ENCODE results near the gene CHAC1. TPM values are rescaled to one million over a fixed set of nuclear protein-coding genes. Genes with fewer than 3 reads are reported as not detected.

CHAC1 gene
- total RNA-seq, 3 donors from 2014 or later (not counting 1 experiment from before 2014, with no cell fraction given): 1.1 to 1.7 TPM; not detected in 1

DNA sequence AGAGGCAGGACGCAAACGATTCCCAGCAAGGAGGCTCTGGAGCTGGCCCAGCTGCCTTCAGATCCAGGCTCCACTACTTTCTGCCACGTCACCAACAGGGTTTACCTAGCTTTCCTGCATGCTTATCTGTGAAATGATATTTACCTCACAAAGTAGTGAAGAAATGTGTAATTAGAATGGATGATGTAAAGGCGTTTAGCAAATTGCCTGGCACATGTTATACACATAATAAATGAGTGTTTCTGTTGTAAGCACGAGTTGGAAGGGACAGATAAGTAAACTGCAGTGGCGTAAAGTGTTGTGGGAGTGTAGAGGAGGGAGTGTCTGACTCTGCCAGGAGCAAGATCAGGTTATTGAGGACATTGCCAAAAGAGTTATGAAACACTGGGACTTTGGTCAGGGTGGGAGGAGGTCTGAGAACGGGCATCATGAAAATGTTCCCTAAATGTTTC, 3.5 kb upstream of the CHAC1 start:
- Histone ChIP-seq H3K4me1 (ENCODE audit: control insufficient read depth, insufficient read depth, low read length) (peaks cover 18% of the 10 kb centered on the region), H3K36me3 (ENCODE audit: control insufficient read depth, insufficient read depth, low read length) (no peaks in the 10 kb centered on the region), H3K27ac (ENCODE audit: low read length) (no peak overlapping the region), H3K4me3 (ENCODE audit: low read length) (no peak overlapping the region), H3K9me3 (ENCODE audit: control insufficient read depth, insufficient read depth, low read length) (no peaks in the 10 kb centered on the region), H3K27me3 (ENCODE audit: control insufficient read depth, insufficient read depth, low read length) (no peaks in the 10 kb centered on the region)
- ATAC-seq (no peak), DNase-seq (no peak)
- Mint-ChIP-seq H3K27ac (no peak overlapping the region), H3K4me3 (no peak overlapping the region), H3K9me3 (no peaks in the 10 kb centered on the region), H3K4me1 (peaks cover 0 to 11% of the 10 kb centered on the region in 2 donors), H3K27me3 (ENCODE audit: low read depth in 2 of 2) (peaks cover 6 to 15% of the 10 kb centered on the region in 2 donors), H3K36me3 (no peaks in the 10 kb centered on the region)
- intact Hi-C loops (cut with micrococcal nuclease): no loop called here
- 69% methylated on average over 7 of the region's 7 CpGs for WGBS (ENCODE audit: insufficient coverage)
- TF ChIP-seq, protein P1, sequence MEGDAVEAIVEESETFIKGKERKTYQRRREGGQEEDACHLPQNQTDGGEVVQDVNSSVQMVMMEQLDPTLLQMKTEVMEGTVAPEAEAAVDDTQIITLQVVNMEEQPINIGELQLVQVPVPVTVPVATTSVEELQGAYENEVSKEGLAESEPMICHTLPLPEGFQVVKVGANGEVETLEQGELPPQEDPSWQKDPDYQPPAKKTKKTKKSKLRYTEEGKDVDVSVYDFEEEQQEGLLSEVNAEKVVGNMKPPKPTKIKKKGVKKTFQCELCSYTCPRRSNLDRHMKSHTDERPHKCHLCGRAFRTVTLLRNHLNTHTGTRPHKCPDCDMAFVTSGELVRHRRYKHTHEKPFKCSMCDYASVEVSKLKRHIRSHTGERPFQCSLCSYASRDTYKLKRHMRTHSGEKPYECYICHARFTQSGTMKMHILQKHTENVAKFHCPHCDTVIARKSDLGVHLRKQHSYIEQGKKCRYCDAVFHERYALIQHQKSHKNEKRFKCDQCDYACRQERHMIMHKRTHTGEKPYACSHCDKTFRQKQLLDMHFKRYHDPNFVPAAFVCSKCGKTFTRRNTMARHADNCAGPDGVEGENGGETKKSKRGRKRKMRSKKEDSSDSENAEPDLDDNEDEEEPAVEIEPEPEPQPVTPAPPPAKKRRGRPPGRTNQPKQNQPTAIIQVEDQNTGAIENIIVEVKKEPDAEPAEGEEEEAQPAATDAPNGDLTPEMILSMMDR (IDR thresholded peaks at IDR 0.05): no peak

DNA sequence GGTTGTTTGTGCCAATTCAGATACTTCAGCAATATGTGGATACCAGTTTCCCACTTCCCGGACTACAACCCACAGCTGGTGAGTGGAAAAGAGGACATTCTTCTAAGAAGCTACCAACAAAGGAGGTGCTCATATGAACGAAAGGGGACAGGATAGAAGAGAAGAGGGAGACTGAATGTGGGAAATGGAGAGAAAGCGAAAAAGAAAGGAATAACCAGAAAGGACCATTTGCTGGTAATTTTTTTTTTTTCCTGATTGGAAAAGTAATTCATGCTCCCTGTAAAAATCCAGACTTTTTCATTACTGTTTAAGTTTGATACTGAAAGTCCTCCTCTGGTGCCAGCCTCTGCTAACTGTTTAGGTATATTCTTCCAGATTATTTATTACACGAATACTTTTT, 1.5 kb upstream of the CHAC1 start:
- Mint-ChIP-seq H3K9me3 (no peaks in the 10 kb centered on the region), H3K27ac (no peak overlapping the region), H3K4me1 (peaks cover 0 to 11% of the 10 kb centered on the region in 2 donors), H3K4me3 (peak overlapping the region; percentile 55), H3K27me3 (ENCODE audit: low read depth in 2 of 2) (peaks cover 0 to 15% of the 10 kb centered on the region in 2 donors), H3K36me3 (no peaks in the 10 kb centered on the region)
- H3K4me1 ChIP-seq (ENCODE audit: control insufficient read depth, insufficient read depth, low read length): peaks cover 18% of the 10 kb centered on the region
- WGBS (ENCODE audit: insufficient coverage): 100% methylated on average over 3 of the region's 4 CpGs
- intact Hi-C loops (cut with micrococcal nuclease): loop anchor here (2.0 kb wide), 1 partner anchor 45 kb away; no protein-coding TSS in a partner anchor
- H3K9me3 ChIP-seq (ENCODE audit: control insufficient read depth, insufficient read depth, low read length): no peaks in the 10 kb centered on the region
- DNase-seq (no peak), ATAC-seq (no peak)
- no peak overlapping the region for H3K4me3 ChIP-seq (ENCODE audit: low read length)
- TF ChIP-seq, protein P1 (IDR thresholded peaks at IDR 0.05): no peak
- no peaks in the 10 kb centered on the region for H3K36me3 ChIP-seq (ENCODE audit: control insufficient read depth, insufficient read depth, low read length)
- no peaks in the 10 kb centered on the region for H3K27me3 ChIP-seq (ENCODE audit: control insufficient read depth, insufficient read depth, low read length)
- no peak overlapping the region for H3K27ac ChIP-seq (ENCODE audit: low read length)

DNA sequence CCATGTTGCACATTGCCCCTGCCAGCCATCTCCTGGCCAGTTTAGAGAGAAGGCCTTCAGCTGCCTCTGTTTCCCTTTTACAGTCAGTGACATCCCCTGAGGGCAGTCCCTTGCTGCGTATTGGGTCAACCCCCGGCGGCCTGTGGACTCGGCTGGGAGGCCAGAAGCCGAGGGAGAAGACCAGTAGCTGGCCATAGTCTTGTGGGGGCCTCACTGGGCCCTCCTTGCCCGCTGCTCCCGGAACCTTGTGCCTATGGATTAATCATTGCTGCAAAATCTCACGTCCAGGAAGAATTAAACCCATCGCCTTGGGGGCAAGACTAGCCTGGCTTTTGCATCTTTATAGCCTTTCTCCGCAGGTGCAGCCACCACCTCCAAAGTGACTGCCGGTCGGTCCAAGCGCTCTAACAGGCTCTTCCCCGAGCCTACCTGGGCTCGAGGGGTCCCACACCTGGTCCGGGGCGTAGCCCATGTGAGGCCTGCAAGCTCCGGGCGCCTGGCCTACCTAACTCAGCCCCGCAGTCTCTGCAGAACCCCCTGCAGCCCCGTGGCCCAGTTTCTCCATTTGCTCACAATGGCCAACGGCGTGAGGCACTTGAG, 870 bp upstream of the CHAC1 start:
- peaks cover 18% of the 10 kb centered on the region for H3K4me1 ChIP-seq (ENCODE audit: control insufficient read depth, insufficient read depth, low read length)
- Mint-ChIP-seq H3K4me3 (peak overlapping the region; percentile 68), H3K9me3 (no peaks in the 10 kb centered on the region), H3K4me1 (peaks cover 0 to 11% of the 10 kb centered on the region in 2 donors), H3K27me3 (ENCODE audit: low read depth in 2 of 2) (peaks cover 0 to 15% of the 10 kb centered on the region in 2 donors), H3K27ac (no peak overlapping the region), H3K36me3 (no peaks in the 10 kb centered on the region)
- TF ChIP-seq, protein P1 (IDR thresholded peaks at IDR 0.05): no peak
- H3K9me3 ChIP-seq (ENCODE audit: control insufficient read depth, insufficient read depth, low read length): no peaks in the 10 kb centered on the region
- H3K27me3 ChIP-seq (ENCODE audit: control insufficient read depth, insufficient read depth, low read length): no peaks in the 10 kb centered on the region
- peak overlapping the region; percentile 56 for H3K4me3 ChIP-seq (ENCODE audit: low read length)
- DNase-seq (no peak), ATAC-seq (no peak)
- 61% methylated on average over 23 of the region's 23 CpGs for WGBS (ENCODE audit: insufficient coverage)
- peak overlapping the region; percentile 4 for H3K27ac ChIP-seq (ENCODE audit: low read length)
- no peaks in the 10 kb centered on the region for H3K36me3 ChIP-seq (ENCODE audit: control insufficient read depth, insufficient read depth, low read length)
- intact Hi-C loops (cut with micrococcal nuclease): loop anchor here (2.0 kb wide), 1 partner anchor 46 kb away; no protein-coding TSS in a partner anchor
